ENCODE data around the gene SELENOV. TPM values are rescaled to one million over a fixed set of nuclear protein-coding genes. Genes with fewer than 3 reads are reported as not detected.

The SELENOV gene
- total RNA-seq, 1 donor from 2014 or later, result not detected

- H3K4me3 ChIP-seq, result no peak overlapping the region
- H3K9me3 ChIP-seq (replicated peaks), result no peaks in the 10 kb centered on the region
- intact Hi-C loops (cut with micrococcal nuclease), result no loop called here
- no peak for TF ChIP-seq CTCF (IDR thresholded peaks at IDR 0.05; ENCODE audit: borderline replicate concordance)
- peaks cover 8% of the 10 kb centered on the region for H3K4me1 ChIP-seq
- no peak overlapping the region for H3K27ac ChIP-seq (replicated peaks)
- no peaks in the 10 kb centered on the region for H3K36me3 ChIP-seq
- no peak for DNase-seq
- H3K27me3 ChIP-seq (ENCODE audit: low read depth), result peaks cover 100% of the 10 kb centered on the region
Observed at GRCh38 chr19:39508629-39509028, 6.3 kb upstream of the SELENOV start.

GRCh38 chr19:39509233-39509632 is 5.7 kb upstream of the SELENOV start:
- Histone ChIP-seq H3K9me3 (replicated peaks) (no peaks in the 10 kb centered on the region), H3K36me3 (no peaks in the 10 kb centered on the region), H3K27ac (replicated peaks) (no peak overlapping the region), H3K27me3 (ENCODE audit: low read depth) (peaks cover 100% of the 10 kb centered on the region), H3K4me1 (peaks cover 8% of the 10 kb centered on the region), H3K4me3 (no peak overlapping the region)
- DNase-seq, result no peak
- no peak for TF ChIP-seq CTCF (IDR thresholded peaks at IDR 0.05; ENCODE audit: borderline replicate concordance)
- intact Hi-C loops (cut with micrococcal nuclease), result no loop called here

GRCh38 chr19:39512988-39513387 is 2.0 kb upstream of the SELENOV start:
- no peak for DNase-seq
- peaks cover 17% of the 10 kb centered on the region for H3K4me1 ChIP-seq
- H3K27me3 ChIP-seq (ENCODE audit: low read depth), result peaks cover 100% of the 10 kb centered on the region
- no peaks in the 10 kb centered on the region for H3K9me3 ChIP-seq (replicated peaks)
- TF ChIP-seq CTCF (IDR thresholded peaks at IDR 0.05; ENCODE audit: borderline replicate concordance), result no peak
- H3K36me3 ChIP-seq, result no peaks in the 10 kb centered on the region
- intact Hi-C loops (cut with micrococcal nuclease), result no loop called here
- no peak overlapping the region for H3K27ac ChIP-seq (replicated peaks)
- H3K4me3 ChIP-seq, result no peak overlapping the region

DNA sequence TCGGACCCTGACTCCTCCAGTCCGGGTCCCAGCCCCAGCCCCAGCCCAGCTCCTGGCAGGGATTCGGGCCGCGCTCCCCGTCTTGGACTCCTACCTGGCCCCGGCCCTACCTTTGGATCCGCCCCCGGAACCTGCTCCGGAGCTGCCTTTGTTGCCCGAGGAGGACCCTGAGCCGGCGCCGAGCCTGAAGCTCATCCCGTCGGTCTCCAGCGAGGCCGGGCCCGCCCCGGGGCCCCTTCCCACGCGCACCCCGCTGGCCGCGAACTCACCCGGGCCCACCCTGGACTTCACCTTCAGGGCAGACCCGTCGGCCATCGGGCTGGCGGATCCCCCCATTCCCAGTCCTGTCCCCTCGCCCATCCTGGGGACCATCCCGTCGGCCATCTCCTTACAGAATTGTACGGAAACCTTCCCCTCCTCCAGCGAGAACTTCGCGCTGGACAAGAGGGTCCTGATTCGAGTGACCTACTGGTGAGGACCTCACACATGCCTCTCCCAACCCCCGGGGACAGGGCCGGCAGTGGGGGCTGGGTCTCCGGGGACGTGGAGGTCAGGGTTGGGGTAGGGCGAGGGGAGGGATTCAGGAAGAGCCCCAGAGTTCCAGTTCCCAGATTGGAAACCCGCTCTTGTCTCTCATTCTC is 732 bp downstream of the SELENOV start:
- Histone ChIP-seq H3K27ac (replicated peaks) (no peak overlapping the region), H3K4me1 (peaks cover 17% of the 10 kb centered on the region), H3K36me3 (no peaks in the 10 kb centered on the region), H3K9me3 (replicated peaks) (no peaks in the 10 kb centered on the region), H3K4me3 (peak overlapping the region; percentile 57), H3K27me3 (ENCODE audit: low read depth) (peaks cover 78% of the 10 kb centered on the region)
- intact Hi-C loops (cut with micrococcal nuclease), result no loop called here
- no peak for TF ChIP-seq CTCF (IDR thresholded peaks at IDR 0.05; ENCODE audit: borderline replicate concordance)
- DNase-seq, result no peak

DNA sequence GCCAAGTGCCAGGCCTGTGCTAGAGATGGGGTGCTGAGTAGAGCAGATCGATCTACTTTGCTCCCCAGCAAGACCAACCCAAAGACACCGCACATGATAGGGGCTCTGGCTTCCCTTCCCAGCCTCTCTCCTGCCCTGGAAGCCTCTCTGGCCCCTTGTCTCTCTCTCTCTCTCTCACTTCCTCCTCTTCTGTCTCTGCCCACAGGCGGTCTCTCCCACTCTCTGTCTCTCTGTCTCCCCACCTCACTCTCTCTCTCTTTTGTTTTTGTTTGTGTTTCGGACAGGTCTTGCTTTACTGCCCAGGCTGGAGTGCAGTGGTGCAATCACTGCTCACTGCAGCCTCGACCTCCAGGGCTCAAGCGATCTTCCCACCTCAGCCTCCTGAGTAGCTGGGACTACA is 1.3 kb downstream of the SELENOV start:
- Histone ChIP-seq H3K4me1 (peaks cover 17% of the 10 kb centered on the region), H3K9me3 (replicated peaks) (no peaks in the 10 kb centered on the region), H3K27me3 (ENCODE audit: low read depth) (peaks cover 72% of the 10 kb centered on the region), H3K27ac (replicated peaks) (no peak overlapping the region), H3K36me3 (no peaks in the 10 kb centered on the region), H3K4me3 (no peak overlapping the region)
- no peak for TF ChIP-seq CTCF (IDR thresholded peaks at IDR 0.05; ENCODE audit: borderline replicate concordance)
- DNase-seq, result no peak
- intact Hi-C loops (cut with micrococcal nuclease), result no loop called here

Data from left ventricle myocardium inferior (tissue), 1 donor.